Activated T-helper 1 cell treated with anti-CD3 and anti-CD28 coated beads, Interleukin-12 subunit alpha, Interleukin-12 subunit beta, Interleukin-2, Interleukin-4 antibody, amounts not matched to agents 30 ng/mL and 10 ng/mL and 1 ng/mL, durations not matched to agents 14 hours and 24 hours and 36 hours (primary cell): ENCODE data around the gene NTF4. TPM values are rescaled to one million over a fixed set of nuclear protein-coding genes. Genes with fewer than 3 reads are reported as not detected.
"Not testable (repeated sequence)": the region's sequence is repeated elsewhere in the genome, so short reads cannot be mapped to it uniquely, and the experiment has no call there.

ENCODE experiments used
- DNase-seq: peaks from one replicate; pipeline ENCODE4 v3.0.0; 2021; ENCODE audit warnings: low spot score
- H3K27ac Mint-ChIP-seq: one replicate; pipeline ENCODE4 v1.8.0; 2021; ENCODE audit warnings: mild to moderate bottlenecking, mixed read lengths
- H3K27me3 Mint-ChIP-seq: one replicate; pipeline ENCODE4 v1.8.0; 2022; ENCODE audit warnings: mild to moderate bottlenecking, moderate library complexity, mixed read lengths; ENCODE audit not compliant: insufficient read depth
- H3K36me3 Mint-ChIP-seq: one replicate; pipeline ENCODE4 v1.8.0; 2021; ENCODE audit warnings: low read depth, mixed read lengths
- H3K4me1 Mint-ChIP-seq: one replicate; pipeline ENCODE4 v1.8.0; 2021; ENCODE audit warnings: low read depth, mixed read lengths
- H3K4me3 Mint-ChIP-seq: one replicate; pipeline ENCODE4 v1.8.0; 2021; ENCODE audit warnings: mild to moderate bottlenecking, moderate library complexity, mixed read lengths
- H3K9me3 Mint-ChIP-seq: one replicate; pipeline ENCODE4 v1.8.0; 2021; ENCODE audit warnings: mixed read lengths
- intact Hi-C: fragments of 100-400 bp; cut with micrococcal nuclease; formaldehyde crosslinking; loops from one replicate; pipeline ENCODE4 v1.15.1; 2024
- total RNA-seq: library from RNA; stranded (reverse); gene quantifications from 2 replicates; pipeline ENCODE4 v1.2.3, GENCODE V29; 2022

The NTF4 gene
- total RNA-seq, 1 donor from 2014 or later: not detected

GRCh38 chr19:49019242-49019932 lies 45.2 kb downstream of the NTF4 start:
- intact Hi-C loops: loop anchor here (1.0 to 2.0 kb wide), 2 partner anchors 26 to 37 kb away; partner anchors contain the start of genes CGB7, GYS1 and RUVBL2
- Mint-ChIP-seq H3K36me3 (peaks cover 9% of the 10 kb centered on the region), H3K27ac (peak overlapping the region; percentile 44), H3K4me1 (peaks cover 20% of the 10 kb centered on the region), H3K27me3 (peaks cover 20% of the 10 kb centered on the region), H3K4me3 (peak overlapping the region; percentile 84), H3K9me3 (no peaks in the 10 kb centered on the region)
- DNase-seq: peak; percentile 48

DNA sequence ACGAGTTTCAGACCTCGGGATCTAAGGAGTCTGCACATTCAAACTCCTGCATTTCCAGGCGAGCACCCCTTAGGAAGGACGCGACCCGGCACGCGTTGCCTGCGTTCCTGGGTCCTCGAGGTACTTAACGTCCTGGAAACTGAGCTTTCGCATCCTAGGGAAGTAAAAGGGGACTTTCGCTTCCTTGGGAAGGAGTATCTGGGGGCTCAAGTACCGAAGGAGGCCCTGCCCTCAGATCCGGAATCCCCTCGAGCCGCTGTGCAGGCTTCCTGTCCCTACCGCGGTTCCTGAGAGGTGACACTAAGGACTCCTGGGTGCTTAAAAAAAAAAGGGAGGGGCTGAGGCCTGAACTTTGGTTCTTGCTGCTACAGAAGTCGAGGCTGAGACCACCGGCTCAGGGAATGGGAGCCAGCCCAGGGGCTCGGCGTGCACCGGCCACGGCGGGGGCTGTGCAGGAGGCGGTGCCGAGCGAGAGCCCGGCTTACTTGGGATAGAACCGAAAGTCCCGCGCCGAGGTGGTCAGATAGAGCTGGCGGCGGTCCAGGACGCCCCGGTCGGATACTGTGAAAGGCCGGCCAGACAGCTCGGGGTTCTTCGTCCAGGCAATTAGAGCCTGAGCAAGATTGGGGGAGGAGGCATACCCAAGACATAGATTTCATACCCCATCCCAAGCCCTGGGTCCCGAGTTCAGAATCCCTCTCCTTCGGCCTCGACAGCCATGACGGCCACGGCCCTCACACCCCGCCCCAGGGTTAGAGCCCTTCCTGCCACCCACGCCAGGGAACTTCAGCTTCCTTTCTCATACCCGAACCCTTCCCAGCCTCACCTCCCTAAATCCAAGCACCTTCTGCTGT lies 46.0 kb downstream of the NTF4 start:
- H3K9me3 Mint-ChIP-seq, DNase-seq: not testable (repeated sequence)
- peaks cover 14% of the 10 kb centered on the region for H3K36me3 Mint-ChIP-seq
- H3K27ac Mint-ChIP-seq: peak overlapping the region; percentile 44
- peak overlapping the region; percentile 84 for H3K4me3 Mint-ChIP-seq
- H3K27me3 Mint-ChIP-seq: peaks cover 20% of the 10 kb centered on the region
- peaks cover 20% of the 10 kb centered on the region for H3K4me1 Mint-ChIP-seq
- intact Hi-C loops: loop anchor here (1.0 to 2.0 kb wide), 2 partner anchors 25 to 38 kb away; partner anchors contain the start of genes CGB7, GYS1 and RUVBL2

DNA sequence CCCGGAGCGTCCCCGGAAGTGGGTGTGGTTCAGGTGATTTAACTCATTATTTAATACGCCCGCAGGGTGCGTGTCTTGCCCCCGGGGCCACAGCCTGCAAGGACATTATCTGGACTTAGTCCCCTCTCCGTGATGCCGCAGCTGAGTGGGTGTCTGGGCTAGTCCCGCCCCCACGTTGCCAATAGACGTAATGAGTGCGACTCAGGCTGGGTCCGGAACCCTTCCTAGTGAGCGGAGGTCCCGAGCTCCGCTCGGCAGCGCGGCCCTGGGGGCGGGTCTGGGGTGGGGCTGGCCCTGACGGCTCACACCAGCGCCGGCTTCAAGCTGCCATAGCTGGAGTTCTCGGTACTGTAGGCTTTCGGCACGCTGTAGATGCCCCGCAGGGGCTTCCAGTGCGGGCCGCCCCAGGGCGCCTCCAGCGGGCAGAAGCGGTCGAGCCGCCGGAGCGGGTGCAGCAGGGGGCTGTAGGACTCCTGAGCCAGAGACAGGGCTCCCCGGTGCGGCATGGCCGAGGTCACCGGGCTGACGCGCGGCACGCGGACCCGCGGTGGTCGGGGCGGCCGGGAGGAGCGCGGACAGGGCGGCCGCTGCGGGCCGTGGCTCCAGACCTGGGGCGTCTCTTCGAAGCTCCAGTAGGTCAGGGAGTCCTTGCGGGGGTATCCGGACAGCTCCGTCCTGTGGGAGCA lies 46.8 kb downstream of the NTF4 start:
- no peaks in the 10 kb centered on the region for H3K9me3 Mint-ChIP-seq
- H3K36me3 Mint-ChIP-seq: peaks cover 14% of the 10 kb centered on the region
- intact Hi-C loops: loop anchor here (2.0 kb wide), 1 partner anchor 39 kb away; the partner anchor contains the start of gene CGB7
- no peak overlapping the region for H3K27ac Mint-ChIP-seq
- H3K4me1 Mint-ChIP-seq: peaks cover 20% of the 10 kb centered on the region
- peaks cover 20% of the 10 kb centered on the region for H3K27me3 Mint-ChIP-seq
- peak overlapping the region; percentile 84 for H3K4me3 Mint-ChIP-seq
- DNase-seq: peak; percentile 49

DNA sequence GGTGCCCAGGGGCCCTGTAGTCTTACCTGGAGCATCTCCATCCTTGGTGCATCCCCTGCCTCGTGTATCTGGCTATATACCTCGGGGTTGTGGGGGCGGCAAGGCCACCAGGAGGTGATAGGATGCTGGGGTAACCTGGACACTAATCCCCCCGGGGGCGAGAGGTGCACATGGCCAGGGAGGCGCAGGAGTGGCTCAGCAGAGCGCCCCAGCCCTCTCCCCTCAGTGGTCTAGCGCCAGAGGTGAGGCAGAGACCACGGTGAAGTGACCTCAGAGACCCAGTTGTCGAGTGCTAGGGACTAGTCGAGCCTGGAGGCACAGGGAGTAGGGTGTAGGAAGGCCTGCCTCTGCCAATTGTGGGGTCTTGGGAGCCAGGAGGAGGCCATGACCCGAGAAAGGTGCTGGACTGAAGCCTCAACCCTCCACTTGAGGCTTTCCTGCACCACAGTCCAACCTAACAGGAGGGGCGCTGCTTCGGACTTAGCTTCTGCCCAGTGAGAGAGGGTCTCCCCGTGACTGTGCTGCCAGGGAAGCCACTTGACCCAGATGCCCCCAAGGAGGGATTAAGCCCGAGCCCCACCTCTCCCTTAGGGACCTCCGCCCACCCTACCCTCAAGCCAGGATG lies 47.5 kb downstream of the NTF4 start, which contains the start of gene LHB:
Gene LHB, minus strand, starts transcription at position 51 of the 625 bp plus-strand sequence. Its CDS starts 10 bp downstream, at position 41.
- DNase-seq: no peak
- Mint-ChIP-seq H3K27ac (no peak within 1 kb of the TSS), H3K4me1 (peaks cover 20% of the 10 kb centered on the region), H3K4me3 (peak within 1 kb of the TSS; percentile 19), H3K9me3 (no peaks in the 10 kb centered on the region), H3K27me3 (peaks cover 20% of the 10 kb centered on the region), H3K36me3 (peaks cover 14% of the 10 kb centered on the region)
- intact Hi-C loops: no loop called here

DNA sequence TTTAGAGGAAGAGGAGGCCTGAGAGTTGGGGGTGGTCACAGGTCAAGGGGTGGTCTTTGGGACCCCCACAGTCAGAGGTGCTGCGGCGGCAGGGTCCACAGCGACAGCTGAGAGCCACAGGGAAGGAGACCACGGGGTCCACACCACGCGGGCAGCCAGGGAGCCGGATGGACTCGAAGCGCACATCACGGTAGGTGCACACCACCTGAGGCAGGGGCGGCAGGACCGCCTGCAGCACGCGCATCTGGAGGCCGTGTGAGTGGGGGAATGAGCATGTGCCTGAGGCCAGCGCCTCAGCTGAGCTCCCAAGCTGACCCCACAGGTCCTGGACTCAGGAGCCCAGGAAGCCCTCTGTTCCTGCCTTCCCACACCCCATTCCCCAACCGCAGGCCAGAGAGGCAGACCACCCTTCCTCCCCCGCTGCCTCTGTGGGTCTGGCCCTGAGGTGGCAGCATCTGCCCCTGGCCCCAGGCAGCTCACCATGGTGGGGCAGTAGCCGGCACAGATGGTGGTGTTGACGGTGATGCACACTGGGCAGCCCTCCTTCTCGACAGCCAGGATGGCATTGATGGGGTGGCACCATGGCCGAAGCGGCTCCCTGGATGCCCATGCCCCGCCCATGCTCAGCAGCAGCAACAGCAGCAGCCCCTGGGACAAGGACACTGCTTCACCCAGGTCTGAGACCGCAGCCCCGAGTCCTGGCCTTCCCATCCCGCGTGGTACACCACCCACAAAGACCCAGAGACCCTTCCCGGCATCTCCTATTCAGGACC lies 48.4 kb downstream of the NTF4 start:
- intact Hi-C loops: no loop called here
- H3K9me3 Mint-ChIP-seq: no peaks in the 10 kb centered on the region
- H3K27ac Mint-ChIP-seq: no peak overlapping the region
- H3K36me3 Mint-ChIP-seq: peaks cover 16% of the 10 kb centered on the region
- no peak for DNase-seq
- H3K4me1 Mint-ChIP-seq: peaks cover 16% of the 10 kb centered on the region
- peaks cover 17% of the 10 kb centered on the region for H3K27me3 Mint-ChIP-seq
- no peak overlapping the region for H3K4me3 Mint-ChIP-seq

GRCh38 chr19:49014870-49015255 lies 49.8 kb downstream of the NTF4 start:
- Mint-ChIP-seq H3K4me3 (no peak overlapping the region), H3K36me3 (peaks cover 25% of the 10 kb centered on the region), H3K27ac (no peak overlapping the region), H3K27me3 (peaks cover 6% of the 10 kb centered on the region), H3K4me1 (peaks cover 10% of the 10 kb centered on the region), H3K9me3 (no peaks in the 10 kb centered on the region)
- intact Hi-C loops: no loop called here
- no peak for DNase-seq

- Mint-ChIP-seq H3K27me3 (peaks cover 5% of the 10 kb centered on the region), H3K9me3 (no peaks in the 10 kb centered on the region), H3K36me3 (peaks cover 25% of the 10 kb centered on the region), H3K4me1 (peaks cover 8% of the 10 kb centered on the region), H3K27ac (no peak overlapping the region), H3K4me3 (no peak overlapping the region)
- intact Hi-C loops: no loop called here
- no peak for DNase-seq
Observed at GRCh38 chr19:49014123-49014869, 50.3 kb downstream of the NTF4 start.

DNA sequence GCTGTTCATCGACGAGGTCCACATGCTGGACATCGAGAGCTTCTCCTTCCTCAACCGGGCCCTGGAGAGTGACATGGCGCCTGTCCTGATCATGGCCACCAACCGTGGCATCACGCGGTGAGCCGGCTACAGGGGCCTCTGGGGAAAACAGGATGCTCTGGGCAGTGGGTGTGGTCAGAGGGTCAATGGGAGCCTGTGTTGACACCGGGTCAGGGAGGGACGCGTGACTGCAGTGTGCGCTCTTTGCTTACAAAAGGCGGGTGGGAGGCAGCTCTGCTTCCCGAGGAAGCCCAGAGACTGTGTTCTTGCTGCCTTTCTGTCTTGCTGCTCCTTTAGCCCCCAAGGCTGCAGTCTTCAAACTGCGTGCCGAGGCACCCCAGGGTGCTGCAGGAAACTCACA lies 53.4 kb downstream of the NTF4 start:
- Mint-ChIP-seq H3K27me3 (no peaks in the 10 kb centered on the region), H3K4me1 (no peaks in the 10 kb centered on the region), H3K27ac (peak overlapping the region; percentile 4), H3K9me3 (no peaks in the 10 kb centered on the region), H3K36me3 (peaks cover 30% of the 10 kb centered on the region), H3K4me3 (no peak overlapping the region)
- intact Hi-C loops: no loop called here
- DNase-seq: no peak

Other genes with a start within 250 kb of the NTF4 start
- gene HSD17B14, start 228.3 kb downstream of the NTF4 start, total RNA-seq: 0.57 and 0.64 TPM in 2 replicates
- gene PLEKHA4, start 196.2 kb downstream of the NTF4 start, total RNA-seq: 1.4 and 1.9 TPM in 2 replicates
- 53.1 and 53.7 TPM in 2 replicates for gene PPP1R15A, start 192.4 kb downstream of the NTF4 start, total RNA-seq
- gene TULP2, start 166.1 kb downstream of the NTF4 start, total RNA-seq: not detected in 2 replicates
- 117 and 122 TPM in 2 replicates for gene NUCB1, start 164.5 kb downstream of the NTF4 start, total RNA-seq
- not detected in 2 replicates for gene DHDH, start 131.1 kb downstream of the NTF4 start, total RNA-seq
- gene BAX, start 109.9 kb downstream of the NTF4 start, total RNA-seq: 292 and 295 TPM in 2 replicates
- gene FTL, start 99.5 kb downstream of the NTF4 start, total RNA-seq: 651 and 662 TPM in 2 replicates
- gene GYS1, start 71.5 kb downstream of the NTF4 start, total RNA-seq: 71.2 and 77.1 TPM in 2 replicates
- gene RUVBL2, start 70.9 kb downstream of the NTF4 start, total RNA-seq: 172 and 175 TPM in 2 replicates
- not detected in 2 replicates for gene LHB, start 47.7 kb downstream of the NTF4 start, total RNA-seq
- gene CGB3, start 40.5 kb downstream of the NTF4 start, total RNA-seq: not detected in 2 replicates
- not detected in 2 replicates for gene CGB2, start 32.9 kb downstream of the NTF4 start, total RNA-seq
- gene CGB1, start 27.9 kb downstream of the NTF4 start, total RNA-seq: not detected in 2 replicates
- not detected in 2 replicates for gene CGB5, start 21.0 kb downstream of the NTF4 start, total RNA-seq
- gene CGB8, start 15.7 kb downstream of the NTF4 start, total RNA-seq: not detected in 2 replicates
- not detected in 2 replicates for gene CGB7, start 7.1 kb downstream of the NTF4 start, total RNA-seq
- not detected in 2 replicates for gene KCNA7, start 7.9 kb upstream of the NTF4 start, total RNA-seq
- gene SNRNP70, start 20.6 kb upstream of the NTF4 start, total RNA-seq: 259 and 272 TPM in 2 replicates
- 4.9 and 7.8 TPM in 2 replicates for gene LIN7B, start 49.6 kb upstream of the NTF4 start, total RNA-seq
- gene C19orf73, start 54.3 kb upstream of the NTF4 start, total RNA-seq: 2.6 and 2.9 TPM in 2 replicates
- gene PPFIA3, start 54.7 kb upstream of the NTF4 start, total RNA-seq: 5.0 TPM in 2 replicates
- not detected in 2 replicates for gene HRC, start 90.6 kb upstream of the NTF4 start, total RNA-seq
- 1.4 and 2.0 TPM in 2 replicates for gene TRPM4, start 93.0 kb upstream of the NTF4 start, total RNA-seq